ENCODE measurements around the gene FAHD1.

GRCh38 chr16:1826691-1827573 lies at the start of gene FAHD1, which contains the start of gene HAGH:
- peak in 3 of 6 experiments; percentile 11 to 28 (median 22) for TF ChIP-seq CTCF (IDR thresholded peaks at IDR 0.05)
- TF ChIP-seq POLR2A (IDR thresholded peaks at IDR 0.05), result peak in 2 of 4 donors; percentile 16 to 19
